Right lobe of liver (tissue), 6 donors: ENCODE results near the gene FOXA1. TPM values are rescaled to one million over a fixed set of nuclear protein-coding genes. Genes with fewer than 3 reads are reported as not detected.

Experiments
- ATAC-seq, 4 donors: fragments of 200-7000 bp; cut with Tn5 transposase; one replicate each; pipeline ENCODE4 v1.9.1; 2020; ENCODE audit warnings: mild to moderate bottlenecking in 4 of 4, moderate library complexity in 4 of 4
- DNase-seq, 3 donors: peaks; one replicate each; pipeline ENCODE4 v3.0.0-alpha.2; 2020
- H3K27ac ChIP-seq, 3 donors: fragments of 200-600 bp; one replicate each; pipeline ENCODE4 v1.8.0; 2022
- H3K27me3 ChIP-seq, 2 donors: fragments of 200-600 bp; one replicate each; pipeline ENCODE4 v1.8.0; 2022
- H3K36me3 ChIP-seq, 4 donors: fragments of 200-600 bp; sonication (generic) in 1 of 4; one replicate each; pipeline versions ENCODE4 v1.5.1 to v1.8.0; 2017 to 2022; ENCODE audit warnings: control low read depth in 1 of 4
- H3K4me1 ChIP-seq, 4 donors: fragments of 200-600 bp; sonication (generic) in 1 of 4; one replicate each; pipeline versions ENCODE4 v1.5.1 to v1.8.0; 2017 to 2022; ENCODE audit warnings: control low read depth in 1 of 4
- H3K4me3 ChIP-seq, 3 donors: fragments of 200-600 bp; one replicate each; pipeline ENCODE4 v1.8.0; 2022
- H3K9me3 ChIP-seq, 4 donors: fragments of 200-600 bp; sonication (generic) in 1 of 4; one replicate each; pipeline versions ENCODE4 v1.5.1 to v1.8.0; 2017 to 2022; ENCODE audit warnings: control low read depth in 1 of 4
- POLR2A ChIP-seq: fragments of 450-650 bp; IDR thresholded peaks from one replicate; pipeline ENCODE4 v1.6.1; 2017; ENCODE audit warnings: antibody characterized with exemption, mild to moderate bottlenecking
- WGBS: methylation state at CpG from one replicate; pipeline ENCODE4 v1.1.6; 2018; ENCODE audit warnings: low coverage, low lambda C conversion rate; ENCODE audit not compliant: insufficient coverage; ENCODE audit errors: missing lambda C conversion rate; 5-methylcytosine and 5-hydroxymethylcytosine counted together
- intact Hi-C, 2 donors: fragments of 100-400 bp; cut with DNase I; formaldehyde crosslinking; loops; one replicate each; pipeline versions ENCODE4 v1.11.2 to v1.14.1; 2022
- total RNA-seq, 6 experiments: library from RNA; depleted of rRNA in 2 of 6; stranded (reverse); fragments of >200 nt in 2 of 6; fragmentation: NEBNext Ultra II Directional in 3 of 6; extraction: Animal tissue kit (Norgen Biotek cat#: 25700) in 3 of 6; gene quantifications; one replicate each; pipeline versions ENCODE4 v1.1.0 to v1.2.4, GENCODE V29; 2016 to 2023
- TF ChIP-seq, protein P1 (sequence below), 4 donors: fragments of 200-600 bp in 3 of 4; fragments of 450-650 bp in 1 of 4; IDR thresholded peaks; one replicate each; pipeline versions ENCODE4 v1.5.1 to v1.8.0; 2016 to 2022; ENCODE audit warnings: antibody characterized with exemption in 4 of 4, mild to moderate bottlenecking in 2 of 4
- donor health status: DM: no; HTN: yes; CAD: no.
- donor health status: DM: no; HTN: no; CAD: no.
- donor health status: DM: no; HTN: no; CAD: no.
- donor health status: DM: no; HTN: yes; CAD: no.
- donor health status: DM: no; HTN: yes; CAD: no.

FOXA1 gene
- total RNA-seq, 6 experiments from 2014 or later = 29.8 to 35.5 (median 32.5) TPM

DNA sequence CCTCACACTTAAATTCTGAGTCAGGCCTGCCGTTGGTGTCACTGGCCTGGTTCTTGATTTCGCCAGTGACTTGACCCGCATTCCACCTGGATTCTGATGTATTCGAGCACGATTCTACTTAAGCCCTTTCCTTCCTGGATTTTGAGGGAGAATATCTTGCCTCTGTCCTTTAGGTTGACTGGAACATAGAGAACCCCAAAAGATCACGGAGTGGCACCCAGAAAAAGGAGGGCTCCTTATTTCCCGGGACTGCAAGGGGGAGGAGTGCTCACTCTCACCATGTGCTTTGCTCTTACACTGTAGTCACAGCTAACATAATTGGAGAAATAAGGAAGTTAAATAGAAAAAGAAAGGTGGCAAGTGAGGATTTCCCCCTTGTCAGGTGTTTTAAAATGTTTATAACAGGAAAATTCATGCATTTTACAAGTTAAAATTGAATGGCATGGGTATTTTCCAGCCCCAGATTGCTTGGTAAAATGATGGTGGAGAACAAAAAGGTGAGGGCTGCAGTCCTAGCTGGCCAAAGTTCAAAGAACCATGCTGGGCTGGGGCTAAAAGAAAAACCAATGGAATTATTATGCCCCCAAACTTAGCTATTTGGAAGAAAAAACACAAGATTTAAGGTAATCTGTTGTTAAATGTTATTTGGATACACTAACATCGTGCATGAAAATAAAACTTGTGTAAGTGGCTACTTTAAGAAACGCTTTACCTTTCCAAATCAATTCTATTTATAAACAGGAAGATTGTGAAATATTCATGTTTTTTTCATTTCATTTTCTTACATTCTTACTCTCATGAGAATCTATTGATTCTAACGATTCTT lies 8.9 kb downstream of the FOXA1 start:
- ATAC-seq = no peak
- H3K27ac ChIP-seq = peak overlapping the region in 2 of 3 donors; percentile 93 to 97
- 17% methylated on average over 10 of the region's 10 CpGs for WGBS
- H3K36me3 ChIP-seq = no peaks in the 10 kb centered on the region
- TF ChIP-seq, protein P1, sequence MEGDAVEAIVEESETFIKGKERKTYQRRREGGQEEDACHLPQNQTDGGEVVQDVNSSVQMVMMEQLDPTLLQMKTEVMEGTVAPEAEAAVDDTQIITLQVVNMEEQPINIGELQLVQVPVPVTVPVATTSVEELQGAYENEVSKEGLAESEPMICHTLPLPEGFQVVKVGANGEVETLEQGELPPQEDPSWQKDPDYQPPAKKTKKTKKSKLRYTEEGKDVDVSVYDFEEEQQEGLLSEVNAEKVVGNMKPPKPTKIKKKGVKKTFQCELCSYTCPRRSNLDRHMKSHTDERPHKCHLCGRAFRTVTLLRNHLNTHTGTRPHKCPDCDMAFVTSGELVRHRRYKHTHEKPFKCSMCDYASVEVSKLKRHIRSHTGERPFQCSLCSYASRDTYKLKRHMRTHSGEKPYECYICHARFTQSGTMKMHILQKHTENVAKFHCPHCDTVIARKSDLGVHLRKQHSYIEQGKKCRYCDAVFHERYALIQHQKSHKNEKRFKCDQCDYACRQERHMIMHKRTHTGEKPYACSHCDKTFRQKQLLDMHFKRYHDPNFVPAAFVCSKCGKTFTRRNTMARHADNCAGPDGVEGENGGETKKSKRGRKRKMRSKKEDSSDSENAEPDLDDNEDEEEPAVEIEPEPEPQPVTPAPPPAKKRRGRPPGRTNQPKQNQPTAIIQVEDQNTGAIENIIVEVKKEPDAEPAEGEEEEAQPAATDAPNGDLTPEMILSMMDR (IDR thresholded peaks at IDR 0.05) = no peak
- no peak for TF ChIP-seq POLR2A
- no peak overlapping the region for H3K4me3 ChIP-seq
- no peak for DNase-seq
- no peaks in the 10 kb centered on the region for H3K9me3 ChIP-seq
- intact Hi-C loops = no loop called here
- peaks cover 0 to 19% (median 0%) of the 10 kb centered on the region in 4 donors for H3K4me1 ChIP-seq
- H3K27me3 ChIP-seq = no peaks in the 10 kb centered on the region

DNA sequence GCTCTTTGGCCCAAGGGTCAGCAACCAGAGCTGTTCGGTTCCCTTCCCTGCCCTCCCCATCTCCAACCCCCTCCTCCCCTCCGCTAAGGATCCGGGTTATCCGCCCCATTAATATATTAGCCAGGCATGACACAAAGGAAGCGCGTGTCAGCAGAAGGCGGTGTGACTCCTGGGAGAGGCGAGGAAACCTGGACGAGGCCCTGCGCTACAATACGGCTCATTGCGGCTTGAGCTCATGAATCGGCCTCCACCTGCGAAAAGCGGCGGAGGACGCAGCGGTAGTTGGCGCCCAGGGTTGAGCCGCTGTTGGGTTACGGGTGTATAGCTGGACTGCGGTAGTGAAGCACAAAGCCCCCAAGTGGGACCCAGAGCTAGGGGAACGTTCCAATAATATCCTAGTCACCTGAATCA lies 9.9 kb downstream of the FOXA1 start:
- H3K4me3 ChIP-seq = no peak overlapping the region
- ATAC-seq (no peak), DNase-seq (no peak)
- no peak for TF ChIP-seq POLR2A
- TF ChIP-seq, protein P1 (IDR thresholded peaks at IDR 0.05) = no peak
- WGBS = 52% methylated on average over 10 of the region's 23 CpGs
- H3K4me1 ChIP-seq = peaks cover 0 to 19% (median 0%) of the 10 kb centered on the region in 4 donors
- no peaks in the 10 kb centered on the region for H3K36me3 ChIP-seq
- no peaks in the 10 kb centered on the region for H3K27me3 ChIP-seq
- no peaks in the 10 kb centered on the region for H3K9me3 ChIP-seq
- peak overlapping the region in 1 of 3 donors; percentile 20 for H3K27ac ChIP-seq
- intact Hi-C loops = no loop called here

DNA sequence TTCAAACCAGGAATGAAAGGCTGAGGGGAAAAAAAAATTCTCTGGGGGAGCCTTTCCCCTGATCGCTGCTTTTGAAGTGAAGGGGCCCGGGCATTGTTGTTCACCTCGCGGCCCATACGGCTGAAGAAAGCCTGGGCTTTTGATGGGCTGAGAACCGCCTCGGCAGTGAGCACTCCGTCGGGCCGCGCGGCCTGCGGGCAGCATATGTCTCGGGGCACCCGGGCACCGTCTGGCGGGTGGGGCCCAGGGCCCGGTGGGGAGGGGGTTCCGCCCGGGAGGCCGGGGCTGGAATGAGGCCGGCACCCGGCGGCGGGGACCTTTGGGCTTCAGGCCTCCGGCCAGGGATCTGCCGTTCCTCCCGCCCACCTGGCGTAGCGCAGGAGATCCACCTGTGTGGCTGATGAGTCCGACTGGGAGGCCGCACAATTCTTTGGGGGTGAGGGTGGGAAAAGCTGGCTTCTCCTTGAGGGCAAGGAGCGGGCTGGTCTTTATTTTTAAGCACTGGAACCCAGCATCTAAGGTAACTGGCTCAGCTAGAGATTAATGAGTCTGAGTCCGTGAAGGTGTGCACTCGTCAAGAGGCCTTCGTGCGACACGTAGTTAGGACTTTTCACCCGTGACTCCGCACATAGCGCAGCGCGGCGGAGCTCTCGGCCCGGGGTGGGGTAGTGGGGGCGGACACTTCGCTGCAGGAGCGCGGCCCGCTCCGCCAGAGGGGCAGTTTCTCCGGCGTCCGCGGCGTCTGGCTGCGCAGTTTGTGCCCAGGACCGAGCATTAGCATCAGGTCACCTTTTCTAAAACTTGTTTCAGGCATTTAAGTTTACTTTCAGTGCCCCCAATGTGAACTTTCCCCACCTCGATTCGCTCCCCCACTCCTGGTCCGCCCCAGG lies 10.6 kb downstream of the FOXA1 start:
- peak; percentile 9 to 55 (median 43) for ATAC-seq
- 43% methylated on average over 16 of the region's 62 CpGs for WGBS
- DNase-seq = peak; percentile 53 to 78 (median 73)
- intact Hi-C loops = no loop called here
- peaks cover 0 to 19% (median 0%) of the 10 kb centered on the region in 4 donors for H3K4me1 ChIP-seq
- H3K36me3 ChIP-seq = no peaks in the 10 kb centered on the region
- no peaks in the 10 kb centered on the region for H3K27me3 ChIP-seq
- TF ChIP-seq, protein P1 (IDR thresholded peaks at IDR 0.05) = no peak
- no peak for TF ChIP-seq POLR2A
- H3K4me3 ChIP-seq = peak overlapping the region; percentile 53 to 70 (median 59)
- H3K27ac ChIP-seq = peak overlapping the region; percentile 61 to 79 (median 68)
- H3K9me3 ChIP-seq = no peaks in the 10 kb centered on the region

DNA sequence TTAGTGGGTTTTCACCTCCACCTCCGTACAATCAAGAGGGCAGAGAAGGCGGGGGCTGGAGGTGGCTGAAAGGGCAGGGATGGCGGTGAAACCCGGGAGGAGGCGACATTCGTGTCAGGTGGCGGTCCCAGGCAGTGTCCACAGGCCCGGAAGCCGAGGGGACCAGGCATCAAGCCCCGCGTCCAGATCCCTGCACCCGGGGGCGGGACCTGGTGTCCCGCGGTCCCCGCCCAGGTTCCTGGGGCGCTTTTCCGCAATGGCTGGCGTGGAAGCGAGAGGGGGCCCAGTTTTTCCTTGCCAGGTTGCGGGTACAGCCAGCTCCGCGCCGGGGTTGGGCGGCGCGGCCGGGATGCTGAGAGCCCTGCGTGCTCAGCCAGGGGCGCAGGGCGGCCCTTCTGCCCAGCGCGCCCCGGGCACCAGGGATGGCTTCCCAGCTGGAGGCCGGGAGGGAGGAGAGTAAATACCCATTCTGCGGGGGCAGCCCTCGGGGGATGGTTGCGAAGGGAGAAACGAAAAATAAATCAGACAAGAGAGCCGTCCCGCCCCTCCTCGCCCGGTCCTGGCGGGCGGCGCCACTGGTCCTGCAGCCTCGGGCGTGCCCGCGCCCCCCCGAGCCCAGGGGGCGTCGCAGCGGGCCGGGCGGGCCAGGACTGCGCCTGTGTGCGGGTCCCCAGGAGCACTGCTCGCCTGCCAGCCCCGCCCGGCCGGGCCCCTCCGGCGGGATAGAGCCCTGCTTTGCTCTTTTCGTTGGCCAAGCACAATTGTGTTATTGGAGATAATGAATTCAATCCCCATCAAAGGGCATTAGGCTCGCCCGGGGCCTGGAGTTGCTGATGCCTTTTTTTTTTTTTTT lies 11.5 kb downstream of the FOXA1 start:
- intact Hi-C loops = no loop called here
- peak; percentile 61 to 77 (median 70) for DNase-seq
- Histone ChIP-seq H3K9me3 (no peaks in the 10 kb centered on the region), H3K36me3 (no peaks in the 10 kb centered on the region), H3K4me3 (peak overlapping the region; percentile 53 to 70 (median 59)), H3K27ac (peak overlapping the region; percentile 61 to 79 (median 68)), H3K4me1 (peaks cover 0 to 19% (median 0%) of the 10 kb centered on the region in 4 donors), H3K27me3 (no peaks in the 10 kb centered on the region)
- peak; percentile 61 for TF ChIP-seq POLR2A
- TF ChIP-seq, protein P1 (IDR thresholded peaks at IDR 0.05) = no peak
- WGBS = 3% methylated on average over 18 of the region's 67 CpGs
- ATAC-seq = peak; percentile 60 to 76 (median 66)
